Measurements from ENCODE around the gene TAAR9. TPM values are rescaled to one million over a fixed set of nuclear protein-coding genes. Genes with fewer than 3 reads are reported as not detected.

Gene TAAR9
- total RNA-seq, 4 donors from 2014 or later, result not detected

GRCh38 chr6:132584698-132585097 lies 46.6 kb downstream of the TAAR9 start:
- intact Hi-C loops (cut with DNase I; ENCODE audit: low total_unique reads), result no loop called here
- 73 to 77% methylated on average over 1 of the region's 1 CpG for WGBS, 2 donors
- no peak for DNase-seq (ENCODE audit: low spot score in 2 of 2)
- TF ChIP-seq POLR2A (IDR thresholded peaks at IDR 0.05) (no peak), CTCF (IDR thresholded peaks at IDR 0.05) (no peak)
- no peak overlapping the region for H3K4me3 ChIP-seq (ENCODE audit: low read depth, poor library complexity, severe bottlenecking)

GRCh38 chr6:132587424-132587823 lies 49.3 kb downstream of the TAAR9 start:
- intact Hi-C loops (cut with DNase I; ENCODE audit: low total_unique reads), result no loop called here
- no peak for TF ChIP-seq POLR2A (IDR thresholded peaks at IDR 0.05)
- TF ChIP-seq CTCF (IDR thresholded peaks at IDR 0.05), result no peak
- H3K4me3 ChIP-seq (ENCODE audit: low read depth, poor library complexity, severe bottlenecking), result no peak overlapping the region
- WGBS, 2 donors, result 57 to 62% methylated on average over 2 of the region's 2 CpGs
- no peak for DNase-seq (ENCODE audit: low spot score in 2 of 2)

Other genes starting within 250 kb of the TAAR9 start
- 10 to 100 TPM; 12.8 to 17.8 (median 13.9) TPM for gene MOXD1, start 136.8 kb upstream of the TAAR9 start, total RNA-seq
- 10 to 100 TPM; 30.1 to 48.2 (median 33.3) TPM for gene STX7, start 25.2 kb upstream of the TAAR9 start, total RNA-seq
- gene TAAR8, start 14.4 kb downstream of the TAAR9 start, total RNA-seq, result not detected
- gene TAAR6, start 32.0 kb downstream of the TAAR9 start, total RNA-seq, result not detected
- not detected for gene TAAR5, start 51.5 kb downstream of the TAAR9 start, total RNA-seq
- gene TAAR2, start 86.0 kb downstream of the TAAR9 start, total RNA-seq, result not detected
- not detected for gene TAAR1, start 120.9 kb downstream of the TAAR9 start, total RNA-seq
- gene VNN1, start 175.8 kb downstream of the TAAR9 start, total RNA-seq, result 1 to 10 TPM in 1 of 4 donors, under 1 TPM in 2, not detected in 1; 0.15 to 1.4 (median 0.23) TPM
- gene VNN2, start 219.6 kb downstream of the TAAR9 start, total RNA-seq, result 1 to 10 TPM in 1 of 4 donors, under 1 TPM in 1, not detected in 2; 0.76 to 8.9 TPM